Glutamatergic neuron (in vitro differentiated cells): ENCODE results near the gene CHMP6. TPM values are rescaled to one million over a fixed set of nuclear protein-coding genes. Genes with fewer than 3 reads are reported as not detected.

Experiments
- DNase-seq: peaks from one replicate; pipeline ENCODE4 v3.0.0; 2022
- H3K27ac Mint-ChIP-seq: one replicate; pipeline ENCODE4 v1.8.0; 2020; ENCODE audit warnings: mild to moderate bottlenecking, mixed read lengths, inconsistent platforms; ENCODE audit not compliant: unreplicated experiment
- H3K27me3 Mint-ChIP-seq: one replicate; pipeline ENCODE4 v1.8.0; 2020; ENCODE audit warnings: mild to moderate bottlenecking, moderate library complexity, mixed read lengths, inconsistent platforms; ENCODE audit not compliant: unreplicated experiment
- H3K36me3 Mint-ChIP-seq: one replicate; pipeline ENCODE4 v1.8.0; 2020; ENCODE audit warnings: mild to moderate bottlenecking, mixed read lengths, inconsistent platforms; ENCODE audit not compliant: unreplicated experiment
- H3K4me1 Mint-ChIP-seq: one replicate; pipeline ENCODE4 v1.8.0; 2020; ENCODE audit warnings: mild to moderate bottlenecking, low read depth, mixed read lengths, inconsistent platforms; ENCODE audit not compliant: unreplicated experiment
- H3K4me3 Mint-ChIP-seq: one replicate; pipeline ENCODE4 v1.8.0; 2020; ENCODE audit warnings: mild to moderate bottlenecking, mixed read lengths, inconsistent platforms; ENCODE audit not compliant: unreplicated experiment
- H3K9me3 Mint-ChIP-seq: one replicate; pipeline ENCODE4 v1.8.0; 2020; ENCODE audit warnings: mild to moderate bottlenecking, moderate library complexity, mixed read lengths, inconsistent platforms; ENCODE audit not compliant: unreplicated experiment
- total RNA-seq: library from RNA; stranded (reverse); fragmentation: NEBNext Ultra II Directional; extraction: Animal tissue kit (Norgen Biotek cat#: 25700); gene quantifications from one replicate; pipeline ENCODE4 v1.2.1, GENCODE V29; 2021; ENCODE audit not compliant: unreplicated experiment
- TF ChIP-seq, protein P1 (sequence below): fragments of 200-600 bp; sonication (generic); IDR thresholded peaks from one replicate; pipeline ENCODE4 v1.5.0; 2021; ENCODE audit not compliant: partially characterized antibody, unreplicated experiment

The CHMP6 gene
- total RNA-seq, 1 donor from 2014 or later = 24.3 TPM

DNA sequence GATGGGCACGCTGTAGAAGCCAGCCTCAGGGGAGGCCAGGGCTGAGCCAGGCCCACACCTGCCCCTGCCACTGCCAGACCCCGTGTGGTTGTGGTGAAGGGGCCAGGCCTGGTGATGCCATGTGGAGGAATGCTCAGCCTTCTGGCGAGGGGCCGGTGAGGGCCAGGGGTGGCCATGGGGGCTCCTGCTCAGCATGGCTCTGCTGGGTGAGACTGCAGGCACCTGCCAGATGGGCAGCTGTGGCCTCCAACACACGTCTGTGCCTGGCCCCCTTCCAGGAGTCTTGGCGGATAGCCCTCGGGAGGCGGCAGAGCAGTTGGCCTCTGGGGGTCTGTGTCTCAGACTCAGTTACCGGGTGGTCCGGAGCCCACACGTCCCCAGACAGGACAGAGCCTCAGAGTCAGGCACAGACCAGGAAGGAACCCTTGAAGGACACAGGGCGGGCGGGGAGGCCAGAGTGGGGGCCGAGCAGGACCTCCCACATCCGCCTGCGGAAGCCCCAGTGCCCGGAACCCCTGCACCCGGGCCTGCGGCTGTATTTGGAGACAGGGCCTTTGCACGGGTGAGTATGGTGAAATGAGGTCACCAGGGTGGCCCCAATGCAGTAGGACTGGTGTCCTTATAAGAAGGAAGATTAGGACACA lies 22.5 kb upstream of the CHMP6 start:
- Mint-ChIP-seq H3K36me3 (no peaks in the 10 kb centered on the region), H3K4me3 (no peak overlapping the region), H3K27me3 (peaks cover 4% of the 10 kb centered on the region), H3K9me3 (peaks cover 9% of the 10 kb centered on the region), H3K4me1 (peaks cover 2% of the 10 kb centered on the region), H3K27ac (no peak overlapping the region)
- TF ChIP-seq, protein P1, sequence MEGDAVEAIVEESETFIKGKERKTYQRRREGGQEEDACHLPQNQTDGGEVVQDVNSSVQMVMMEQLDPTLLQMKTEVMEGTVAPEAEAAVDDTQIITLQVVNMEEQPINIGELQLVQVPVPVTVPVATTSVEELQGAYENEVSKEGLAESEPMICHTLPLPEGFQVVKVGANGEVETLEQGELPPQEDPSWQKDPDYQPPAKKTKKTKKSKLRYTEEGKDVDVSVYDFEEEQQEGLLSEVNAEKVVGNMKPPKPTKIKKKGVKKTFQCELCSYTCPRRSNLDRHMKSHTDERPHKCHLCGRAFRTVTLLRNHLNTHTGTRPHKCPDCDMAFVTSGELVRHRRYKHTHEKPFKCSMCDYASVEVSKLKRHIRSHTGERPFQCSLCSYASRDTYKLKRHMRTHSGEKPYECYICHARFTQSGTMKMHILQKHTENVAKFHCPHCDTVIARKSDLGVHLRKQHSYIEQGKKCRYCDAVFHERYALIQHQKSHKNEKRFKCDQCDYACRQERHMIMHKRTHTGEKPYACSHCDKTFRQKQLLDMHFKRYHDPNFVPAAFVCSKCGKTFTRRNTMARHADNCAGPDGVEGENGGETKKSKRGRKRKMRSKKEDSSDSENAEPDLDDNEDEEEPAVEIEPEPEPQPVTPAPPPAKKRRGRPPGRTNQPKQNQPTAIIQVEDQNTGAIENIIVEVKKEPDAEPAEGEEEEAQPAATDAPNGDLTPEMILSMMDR = no peak
- peak; percentile 12 for DNase-seq

DNA sequence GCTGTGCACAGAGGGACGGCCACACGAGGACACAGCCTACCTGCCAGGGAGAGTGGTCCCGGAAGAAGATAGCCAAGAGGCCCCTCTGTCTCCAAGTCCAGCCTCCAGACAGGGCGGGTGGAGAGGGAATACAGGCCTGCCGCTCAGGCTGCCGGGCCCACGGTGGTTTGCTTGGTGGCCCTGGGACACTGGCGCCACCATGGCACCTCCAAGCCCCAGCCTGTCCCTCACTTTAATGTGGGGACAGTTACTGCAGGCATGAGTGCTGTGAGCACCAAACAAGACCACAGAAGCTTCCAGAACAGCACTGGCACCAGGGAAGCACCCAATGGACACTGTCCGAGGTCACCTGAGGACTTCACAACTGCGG lies 22.0 kb upstream of the CHMP6 start:
- Mint-ChIP-seq H3K4me1 (peaks cover 2% of the 10 kb centered on the region), H3K27me3 (peaks cover 7% of the 10 kb centered on the region), H3K27ac (no peak overlapping the region), H3K4me3 (no peak overlapping the region), H3K36me3 (no peaks in the 10 kb centered on the region), H3K9me3 (peaks cover 9% of the 10 kb centered on the region)
- TF ChIP-seq, protein P1 = no peak
- DNase-seq = peak; percentile 11

DNA sequence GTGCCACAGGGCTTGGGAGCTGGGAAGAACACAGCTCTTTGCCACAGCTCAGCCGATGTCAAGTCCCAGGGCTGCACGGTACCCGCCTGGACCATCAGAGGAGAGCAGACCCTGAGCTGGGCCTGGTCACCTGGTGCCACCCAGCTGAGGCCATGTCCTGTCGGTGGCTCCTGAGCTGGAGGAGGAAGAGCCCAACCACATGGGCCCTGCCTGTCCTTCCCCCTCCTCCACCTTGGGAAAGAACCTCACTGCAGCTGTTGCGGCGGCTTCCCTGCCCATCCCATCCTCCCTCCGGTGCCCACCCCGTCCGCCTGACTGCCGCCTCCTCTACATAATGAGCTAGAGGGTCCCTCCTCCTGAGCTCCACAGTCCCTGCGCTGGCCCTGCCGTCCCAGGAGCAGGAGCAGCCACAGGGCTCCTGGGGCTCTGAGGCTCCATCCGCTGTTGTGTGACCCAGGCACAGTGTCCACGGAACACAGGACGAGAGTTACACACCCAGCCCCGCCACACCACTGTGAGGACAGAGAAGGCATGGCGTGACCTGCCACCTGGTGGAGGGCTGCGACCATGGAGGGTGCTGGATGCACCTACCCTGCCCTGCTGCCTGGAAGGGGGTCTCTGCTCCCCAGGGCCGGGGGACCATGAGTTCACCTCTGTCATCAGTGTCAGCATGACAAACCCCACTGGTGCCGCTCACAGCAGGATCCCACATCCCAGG lies 21.4 kb upstream of the CHMP6 start:
- peaks cover 2% of the 10 kb centered on the region for H3K4me1 Mint-ChIP-seq
- H3K27me3 Mint-ChIP-seq = peaks cover 9% of the 10 kb centered on the region
- H3K4me3 Mint-ChIP-seq = no peak overlapping the region
- peaks cover 9% of the 10 kb centered on the region for H3K9me3 Mint-ChIP-seq
- no peak overlapping the region for H3K27ac Mint-ChIP-seq
- TF ChIP-seq, protein P1 = peak; percentile 24
- H3K36me3 Mint-ChIP-seq = no peaks in the 10 kb centered on the region
- DNase-seq = peak; percentile 62

DNA sequence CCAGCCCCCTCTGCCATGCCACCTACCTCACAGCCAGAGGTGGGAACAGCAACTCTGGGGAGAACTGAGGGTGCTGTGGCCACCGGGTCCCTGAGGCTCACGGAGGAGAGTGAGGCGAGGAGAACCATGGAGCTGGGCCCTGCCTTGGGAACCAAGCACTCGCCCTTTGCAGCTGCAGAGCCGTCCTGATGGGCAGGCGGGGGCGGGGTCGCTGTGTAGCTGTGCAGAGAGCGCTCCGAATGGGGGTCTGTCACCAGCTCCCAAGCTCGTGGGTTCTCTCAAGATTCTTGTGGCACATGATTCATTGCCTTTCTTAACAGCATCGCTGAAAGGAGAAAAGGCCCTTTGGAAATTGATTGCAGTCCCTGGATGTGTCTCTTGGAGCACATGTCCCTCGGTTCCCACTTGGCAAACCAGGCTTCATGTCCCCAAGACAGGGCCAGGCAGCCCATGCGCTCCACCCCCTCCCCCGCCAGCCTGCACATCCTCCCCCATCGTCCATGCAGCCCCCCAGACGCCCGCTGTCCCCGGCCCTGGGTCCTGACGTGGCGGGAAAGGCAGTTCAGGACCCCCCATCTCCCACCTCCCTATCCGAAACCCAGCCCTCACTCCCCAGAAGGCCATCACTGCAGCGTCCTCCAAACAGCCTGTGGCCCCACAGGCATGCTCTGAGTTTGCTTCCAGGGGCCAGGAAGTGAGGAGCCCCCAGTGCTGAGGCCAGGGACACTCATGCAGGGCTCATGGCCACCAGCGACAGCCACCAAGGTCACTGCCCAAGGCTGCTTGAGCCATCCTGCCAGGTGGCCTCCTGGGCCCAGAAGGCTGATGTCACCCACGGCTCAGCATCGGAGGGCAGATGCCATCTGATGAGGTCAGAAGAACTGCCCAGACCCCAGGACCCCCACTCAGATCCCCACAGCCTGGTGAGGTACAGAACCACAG lies 20.6 kb upstream of the CHMP6 start:
- H3K36me3 Mint-ChIP-seq = no peaks in the 10 kb centered on the region
- DNase-seq = peak; percentile 24
- TF ChIP-seq, protein P1 = no peak
- H3K4me3 Mint-ChIP-seq = no peak overlapping the region
- peaks cover 9% of the 10 kb centered on the region for H3K27me3 Mint-ChIP-seq
- no peak overlapping the region for H3K27ac Mint-ChIP-seq
- H3K4me1 Mint-ChIP-seq = peaks cover 2% of the 10 kb centered on the region
- peaks cover 6% of the 10 kb centered on the region for H3K9me3 Mint-ChIP-seq
